AG10803 (cell line): Measurements from ENCODE around the gene LUM.

Experiments
- DNase-seq: peaks from one replicate; pipeline ENCODE4 v3.0.0; 2010; ENCODE audit warnings: low read depth
- H3K4me3 ChIP-seq: 2 replicates; pipeline ENCODE4 v1.5.1; 2011; ENCODE audit warnings: mild to moderate bottlenecking, low read length, control low read depth
- TF ChIP-seq, protein P1 (sequence below): conservative IDR thresholded peaks from 2 replicates; pipeline ENCODE4 v1.5.1; 2011; ENCODE audit warnings: mild to moderate bottlenecking, low read length, control low read depth, inconsistent platforms

Gene LUM

DNA sequence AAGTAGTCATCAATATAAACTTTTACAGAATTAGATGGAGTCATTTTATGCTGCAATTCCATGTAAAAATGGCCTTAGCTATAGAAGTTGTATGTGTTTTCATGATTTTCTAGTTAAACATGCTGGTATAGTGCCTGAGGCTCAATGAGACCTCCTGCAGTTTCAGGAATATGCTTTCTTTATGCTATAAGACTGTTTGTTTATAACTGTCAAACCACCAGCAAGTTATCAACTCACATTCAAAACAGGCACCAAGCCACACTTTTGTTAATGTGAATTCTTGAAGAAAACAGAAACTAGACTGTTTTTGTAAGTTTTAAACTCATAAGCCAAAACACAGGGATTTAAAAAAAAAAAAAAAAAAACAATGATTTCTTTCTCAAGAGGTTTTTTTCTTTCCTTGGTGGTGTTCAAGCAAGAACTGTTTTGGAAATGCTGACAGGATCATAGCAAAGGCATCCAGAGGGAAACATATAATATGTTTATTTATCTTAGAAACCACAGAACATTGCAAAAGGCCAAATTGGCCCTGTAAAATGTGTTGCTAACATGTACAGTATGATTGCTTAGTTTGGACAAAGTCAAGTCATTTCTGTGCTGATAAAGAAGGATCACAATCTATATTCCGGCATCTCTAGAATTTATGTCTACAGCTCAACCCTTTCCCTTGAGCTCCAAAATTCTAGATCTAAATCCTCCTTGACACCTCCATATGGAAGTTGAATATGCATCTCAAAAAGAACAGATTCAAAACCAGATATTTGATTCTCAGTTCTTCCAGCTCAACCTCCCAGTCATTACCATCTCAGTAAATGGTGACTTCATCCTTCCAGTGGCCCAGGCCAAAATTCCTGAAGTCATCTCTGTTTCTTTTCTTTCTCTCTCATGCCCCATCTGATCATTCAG, 29.0 kb upstream of the LUM start:
- peak; percentile 96 for DNase-seq
- TF ChIP-seq, protein P1, sequence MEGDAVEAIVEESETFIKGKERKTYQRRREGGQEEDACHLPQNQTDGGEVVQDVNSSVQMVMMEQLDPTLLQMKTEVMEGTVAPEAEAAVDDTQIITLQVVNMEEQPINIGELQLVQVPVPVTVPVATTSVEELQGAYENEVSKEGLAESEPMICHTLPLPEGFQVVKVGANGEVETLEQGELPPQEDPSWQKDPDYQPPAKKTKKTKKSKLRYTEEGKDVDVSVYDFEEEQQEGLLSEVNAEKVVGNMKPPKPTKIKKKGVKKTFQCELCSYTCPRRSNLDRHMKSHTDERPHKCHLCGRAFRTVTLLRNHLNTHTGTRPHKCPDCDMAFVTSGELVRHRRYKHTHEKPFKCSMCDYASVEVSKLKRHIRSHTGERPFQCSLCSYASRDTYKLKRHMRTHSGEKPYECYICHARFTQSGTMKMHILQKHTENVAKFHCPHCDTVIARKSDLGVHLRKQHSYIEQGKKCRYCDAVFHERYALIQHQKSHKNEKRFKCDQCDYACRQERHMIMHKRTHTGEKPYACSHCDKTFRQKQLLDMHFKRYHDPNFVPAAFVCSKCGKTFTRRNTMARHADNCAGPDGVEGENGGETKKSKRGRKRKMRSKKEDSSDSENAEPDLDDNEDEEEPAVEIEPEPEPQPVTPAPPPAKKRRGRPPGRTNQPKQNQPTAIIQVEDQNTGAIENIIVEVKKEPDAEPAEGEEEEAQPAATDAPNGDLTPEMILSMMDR, result no peak
- H3K4me3 ChIP-seq, result no peak overlapping the region

DNA sequence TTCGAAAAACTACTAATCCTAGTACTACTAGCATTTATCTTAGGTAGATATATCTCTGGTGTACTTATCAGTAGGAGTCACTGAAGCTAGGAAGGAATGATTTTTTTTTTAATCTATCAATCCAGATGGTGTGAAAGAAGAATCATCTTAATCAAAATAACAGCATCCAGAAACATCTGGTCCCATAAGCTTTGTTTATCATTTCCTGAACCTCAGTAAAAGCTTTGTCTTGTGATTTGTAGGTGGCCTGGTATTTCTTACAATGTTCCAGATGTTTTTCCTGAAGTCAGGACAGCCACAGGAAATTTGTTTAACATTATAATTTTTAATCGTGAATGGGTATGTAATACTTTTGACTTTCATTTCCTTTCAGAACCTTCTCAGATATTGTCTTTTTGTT, 28.0 kb upstream of the LUM start:
- TF ChIP-seq, protein P1, result no peak
- no peak overlapping the region for H3K4me3 ChIP-seq
- peak; percentile 70 for DNase-seq

DNA sequence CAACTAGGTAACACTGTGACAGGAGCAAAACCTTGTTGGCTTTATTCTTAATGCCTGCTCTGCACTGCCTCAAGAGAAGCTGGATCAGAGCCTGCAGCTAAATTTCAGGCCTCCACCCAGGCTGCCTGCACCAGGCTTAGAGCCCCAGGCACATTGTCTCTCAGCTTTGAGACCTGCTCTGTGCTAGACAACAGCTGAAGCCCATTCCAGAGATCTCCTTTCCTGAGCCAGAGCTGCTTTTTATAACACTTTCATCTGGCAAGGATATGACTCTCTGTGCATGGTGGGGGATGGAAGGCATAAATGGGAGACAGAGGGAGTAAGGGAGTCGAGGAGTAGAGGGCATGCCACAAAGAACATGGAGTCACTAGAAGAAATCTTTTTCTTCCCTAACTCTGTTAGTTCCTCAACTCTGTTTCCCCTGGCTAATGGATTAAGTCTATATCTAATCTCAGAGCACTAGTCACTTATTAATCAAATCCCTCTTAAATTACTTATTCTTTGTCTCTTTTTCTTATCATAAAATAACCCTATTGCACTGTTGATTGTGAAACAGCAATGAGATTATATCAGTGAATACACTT, 27.1 kb upstream of the LUM start:
- peak; percentile 40 for DNase-seq
- H3K4me3 ChIP-seq, result no peak overlapping the region
- TF ChIP-seq, protein P1, result no peak

DNA sequence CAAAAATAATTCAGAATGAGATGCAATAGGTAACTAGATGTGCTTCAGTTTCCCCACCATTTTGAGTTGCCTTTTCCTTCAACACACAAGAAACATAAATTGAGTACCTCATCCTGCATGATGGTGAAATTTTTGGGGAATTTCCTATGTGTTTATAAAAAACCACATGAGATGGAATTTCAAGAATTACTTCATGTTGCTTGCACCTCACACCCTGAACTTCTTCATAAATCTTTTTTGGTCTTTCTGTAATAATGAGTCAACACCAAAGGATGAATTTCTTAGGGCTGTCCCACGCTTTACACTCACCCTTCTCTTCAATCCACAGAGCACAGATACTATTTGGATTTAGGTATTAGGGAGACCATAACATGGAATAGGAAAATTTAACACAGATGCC, 22.6 kb upstream of the LUM start:
- peak; percentile 97 for DNase-seq
- H3K4me3 ChIP-seq, result no peak overlapping the region
- TF ChIP-seq, protein P1, result no peak

DNA sequence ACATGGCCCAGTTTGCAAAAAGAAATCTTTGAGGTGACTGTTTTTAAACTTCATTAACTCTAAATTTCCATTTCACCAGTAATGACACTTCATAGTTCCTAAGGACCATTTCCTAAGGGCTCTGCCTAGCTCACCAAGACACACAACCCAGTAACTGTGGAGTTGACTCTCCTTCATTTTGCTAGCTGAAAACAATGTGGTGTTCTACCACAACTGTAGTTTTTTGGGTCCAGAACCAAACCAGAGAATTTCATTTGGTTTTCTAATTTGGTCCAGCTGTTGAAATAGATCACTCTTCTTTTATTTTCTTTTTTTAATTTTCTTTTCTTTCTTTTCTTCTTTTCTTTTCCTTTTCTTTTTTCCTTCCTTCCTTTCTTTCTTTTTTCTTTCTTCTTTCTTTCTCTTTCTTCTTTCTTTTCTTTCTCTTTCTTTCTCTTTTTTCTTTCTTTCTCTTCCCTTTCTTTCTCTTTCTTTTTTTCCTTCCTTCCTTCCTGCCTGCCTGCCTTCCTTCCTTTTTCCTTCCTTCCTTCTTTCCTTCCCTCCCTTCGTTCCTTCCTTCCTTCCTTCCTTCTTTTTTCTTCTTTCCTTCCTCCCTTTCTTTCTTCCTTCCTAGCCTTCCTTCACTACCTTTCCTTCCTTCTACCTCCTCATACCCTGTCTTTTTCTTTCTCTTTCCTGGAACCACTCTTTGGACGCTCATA, 18.5 kb upstream of the LUM start:
- TF ChIP-seq, protein P1, result no peak
- peak; percentile 51 for DNase-seq
- no peak overlapping the region for H3K4me3 ChIP-seq

DNA sequence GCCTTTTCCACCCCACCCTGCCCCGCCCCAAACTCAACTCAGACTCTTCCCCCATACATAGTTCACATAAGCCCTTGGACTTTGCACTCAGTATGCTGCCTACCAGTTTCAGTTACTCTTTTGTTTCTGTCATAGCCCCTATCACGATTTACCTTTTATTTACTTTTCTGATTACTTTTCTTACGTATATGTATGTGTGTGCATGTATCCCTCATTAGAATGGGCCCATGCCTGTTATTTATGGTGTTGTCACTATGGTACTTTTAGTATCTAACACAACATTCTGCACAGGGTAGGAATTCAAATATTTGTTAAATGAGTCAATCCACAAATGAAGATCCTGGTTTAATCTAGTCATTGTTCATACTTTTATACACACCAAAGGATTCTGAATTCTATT, 16.5 kb upstream of the LUM start:
- TF ChIP-seq, protein P1, result no peak
- H3K4me3 ChIP-seq, result no peak overlapping the region
- peak; percentile 86 for DNase-seq
